Type B pancreatic cell (in vitro differentiated cells): Measurements from ENCODE around the gene XIRP2. TPM values are rescaled to one million over a fixed set of nuclear protein-coding genes. Genes with fewer than 3 reads are reported as not detected.

Experiments used
- DNase-seq: peaks from one replicate; pipeline ENCODE4 v3.0.0; 2021; ENCODE audit warnings: mixed read lengths; ENCODE audit not compliant: unreplicated experiment; ENCODE audit errors: extremely low spot score
- H3K27ac Mint-ChIP-seq: 2 replicates; pipeline ENCODE4 v1.8.0; 2021; ENCODE audit warnings: mild to moderate bottlenecking, mixed read lengths
- H3K27me3 Mint-ChIP-seq: 2 replicates; pipeline ENCODE4 v1.8.0; 2021; ENCODE audit warnings: mixed read lengths
- H3K36me3 Mint-ChIP-seq: 2 replicates; pipeline ENCODE4 v1.8.0; 2021; ENCODE audit warnings: mixed read lengths
- H3K4me1 Mint-ChIP-seq: one replicate; pipeline ENCODE4 v1.8.0; 2021; ENCODE audit warnings: mixed read lengths; ENCODE audit not compliant: unreplicated experiment
- H3K4me3 Mint-ChIP-seq: 2 replicates; pipeline ENCODE4 v1.8.0; 2021; ENCODE audit warnings: mild to moderate bottlenecking, mixed read lengths
- H3K9me3 Mint-ChIP-seq: 2 replicates; pipeline ENCODE4 v1.8.0; 2021; ENCODE audit warnings: mixed read lengths
- CTCF ChIP-seq: fragments of 200-600 bp; sonication (generic); conservative IDR thresholded peaks from 2 replicates; pipeline ENCODE4 v1.5.0; 2021; ENCODE audit warnings: antibody characterized with exemption, mild to moderate bottlenecking
- total RNA-seq: library from RNA; stranded (reverse); gene quantifications from 2 replicates; pipeline ENCODE4 v1.2.1, GENCODE V29; 2021; ENCODE audit warnings: low replicate concordance

The XIRP2 gene
- total RNA-seq, 1 donor from 2014 or later, result 0.19 TPM

- H3K27ac Mint-ChIP-seq, result peak within 1 kb of the TSS; percentile 66
- no peaks in the 10 kb centered on the region for H3K36me3 Mint-ChIP-seq
- peak; percentile 94 for DNase-seq
- peaks cover 43% of the 10 kb centered on the region for H3K27me3 Mint-ChIP-seq
- peaks cover 11% of the 10 kb centered on the region for H3K4me1 Mint-ChIP-seq
- peak within 1 kb of the TSS; percentile 95 for H3K4me3 Mint-ChIP-seq
- peak; percentile 60 for TF ChIP-seq CTCF
- no peaks in the 10 kb centered on the region for H3K9me3 Mint-ChIP-seq
These were observed 404.3 kb downstream of the XIRP2 start, which contains the start of gene B3GALT1 for GRCh38 chr2:167292430-167293171. Gene B3GALT1 (plus strand): TSS chr2:167293001.

- peaks cover 11% of the 10 kb centered on the region for H3K4me1 Mint-ChIP-seq
- H3K27ac Mint-ChIP-seq, result peak overlapping the region; percentile 66
- DNase-seq, result no peak
- no peaks in the 10 kb centered on the region for H3K9me3 Mint-ChIP-seq
- H3K4me3 Mint-ChIP-seq, result peak overlapping the region; percentile 95
- no peak for TF ChIP-seq CTCF
- peaks cover 44% of the 10 kb centered on the region for H3K27me3 Mint-ChIP-seq
- no peaks in the 10 kb centered on the region for H3K36me3 Mint-ChIP-seq
These were observed 405.0 kb downstream of the XIRP2 start for GRCh38 chr2:167293172-167293781.

GRCh38 chr2:167293943-167294775, 405.9 kb downstream of the XIRP2 start:
- TF ChIP-seq CTCF, result peak; percentile 38
- peaks cover 44% of the 10 kb centered on the region for H3K27me3 Mint-ChIP-seq
- H3K4me1 Mint-ChIP-seq, result peaks cover 11% of the 10 kb centered on the region
- no peaks in the 10 kb centered on the region for H3K9me3 Mint-ChIP-seq
- H3K27ac Mint-ChIP-seq, result peak overlapping the region; percentile 44
- no peak for DNase-seq
- H3K36me3 Mint-ChIP-seq, result no peaks in the 10 kb centered on the region
- H3K4me3 Mint-ChIP-seq, result peak overlapping the region; percentile 95

GRCh38 chr2:167294776-167295140, 406.5 kb downstream of the XIRP2 start:
- Mint-ChIP-seq H3K4me1 (peaks cover 11% of the 10 kb centered on the region), H3K27me3 (peaks cover 44% of the 10 kb centered on the region), H3K36me3 (no peaks in the 10 kb centered on the region), H3K27ac (peak overlapping the region; percentile 44), H3K4me3 (peak overlapping the region; percentile 89), H3K9me3 (no peaks in the 10 kb centered on the region)
- no peak for DNase-seq
- no peak for TF ChIP-seq CTCF

GRCh38 chr2:167297292-167297691, 409.0 kb downstream of the XIRP2 start:
- Mint-ChIP-seq H3K4me3 (no peak overlapping the region), H3K36me3 (no peaks in the 10 kb centered on the region), H3K9me3 (no peaks in the 10 kb centered on the region), H3K27me3 (peaks cover 30% of the 10 kb centered on the region), H3K27ac (no peak overlapping the region), H3K4me1 (peaks cover 11% of the 10 kb centered on the region)
- DNase-seq, result no peak
- no peak for TF ChIP-seq CTCF
